GM19395 (cell line): ENCODE data around the gene SHLD2.
A peak's percentile ranks its signal among the peaks of the same experiment; 100 is the strongest.
"Not testable (repeated sequence)": the region's sequence is repeated elsewhere in the genome, so short reads cannot be mapped to it uniquely, and the experiment has no call there.

Experiments
- ATAC-seq: cut with Tn5 transposase; IDR thresholded peaks from one replicate; pipeline ENCODE4 v1.9.1; 2021; ENCODE audit warnings: mild to moderate bottlenecking, moderate library complexity; ENCODE audit not compliant: unreplicated experiment

The SHLD2 gene

DNA sequence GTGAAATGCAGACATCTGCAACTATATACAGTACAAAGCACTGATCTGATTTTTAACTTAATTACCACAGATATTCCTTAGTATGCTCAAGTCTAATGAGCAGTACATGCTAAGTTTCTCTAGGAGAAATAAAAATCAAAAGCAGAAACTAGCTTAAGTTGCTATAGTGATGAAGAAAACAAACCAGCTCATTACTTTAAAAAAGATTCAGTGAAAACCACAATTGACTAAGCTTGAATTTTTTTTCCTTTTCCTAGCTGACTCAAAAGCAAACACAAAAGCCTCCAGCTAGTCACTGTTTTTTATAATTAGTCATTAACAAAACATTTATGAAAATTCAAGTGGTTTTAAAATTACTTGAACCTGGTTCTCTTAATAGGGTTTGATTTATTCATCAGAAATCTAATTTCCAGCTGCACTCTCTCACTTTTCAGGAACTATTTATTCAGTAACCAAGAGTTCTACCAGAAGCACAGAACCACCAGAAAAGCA, 10.7 kb upstream of the SHLD2 start:
- ATAC-seq, result peak; percentile 76

DNA sequence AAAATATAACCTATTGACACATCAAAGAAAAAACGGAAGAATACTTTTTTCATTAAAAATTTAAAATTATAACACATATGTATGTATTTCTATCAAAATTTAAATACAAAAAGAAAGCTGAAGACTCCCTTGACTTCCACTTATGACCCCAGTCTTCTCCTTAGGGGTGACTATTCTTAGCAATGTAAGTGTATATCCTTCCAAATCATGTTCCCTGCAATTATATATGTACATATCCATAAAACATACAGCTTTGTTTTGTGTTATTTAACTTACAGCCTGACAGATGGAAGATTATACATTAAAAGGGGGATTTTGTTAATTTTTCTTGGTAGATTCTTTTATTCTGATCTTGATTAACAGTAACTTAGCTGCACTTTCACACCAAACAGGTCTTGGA, 9.5 kb upstream of the SHLD2 start:
- no peak for ATAC-seq

DNA sequence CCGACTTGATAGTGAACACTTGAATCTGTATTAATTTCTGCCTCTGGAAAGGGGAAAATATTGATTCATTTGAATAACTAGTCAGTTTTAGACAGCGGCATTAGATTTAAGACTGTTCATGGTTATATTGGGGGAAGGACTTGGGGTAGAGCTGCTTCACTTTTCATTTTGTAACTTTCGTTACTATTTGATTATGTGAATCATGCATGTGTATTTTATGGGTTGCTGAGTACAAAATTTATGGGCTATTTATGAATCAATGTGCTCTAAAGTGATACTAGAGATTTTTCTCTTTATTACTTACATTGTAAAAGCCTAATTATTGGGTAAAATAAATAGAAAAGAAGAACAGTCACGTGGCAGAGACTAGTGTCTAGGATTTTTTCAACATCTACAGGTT, 5.3 kb upstream of the SHLD2 start:
- no peak for ATAC-seq

DNA sequence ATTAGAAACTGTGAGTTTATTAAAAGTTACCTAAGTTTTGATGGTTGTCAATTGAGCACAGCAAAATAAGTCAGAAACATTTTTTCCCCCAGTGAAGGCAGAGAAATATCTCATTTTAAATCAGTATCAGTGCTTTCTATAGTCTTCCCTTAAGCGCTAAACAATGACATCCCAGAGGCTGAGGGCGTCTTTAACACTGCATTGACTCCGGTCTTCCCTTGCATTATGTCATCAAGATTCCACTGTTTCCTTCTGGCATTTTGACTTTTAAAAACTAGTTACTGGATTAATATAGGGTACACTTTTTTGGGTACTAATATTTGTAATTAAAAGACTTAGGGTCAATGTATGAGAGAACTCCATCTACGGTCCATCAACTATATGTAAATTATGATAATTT, 4.2 kb upstream of the SHLD2 start:
- ATAC-seq, result no peak

DNA sequence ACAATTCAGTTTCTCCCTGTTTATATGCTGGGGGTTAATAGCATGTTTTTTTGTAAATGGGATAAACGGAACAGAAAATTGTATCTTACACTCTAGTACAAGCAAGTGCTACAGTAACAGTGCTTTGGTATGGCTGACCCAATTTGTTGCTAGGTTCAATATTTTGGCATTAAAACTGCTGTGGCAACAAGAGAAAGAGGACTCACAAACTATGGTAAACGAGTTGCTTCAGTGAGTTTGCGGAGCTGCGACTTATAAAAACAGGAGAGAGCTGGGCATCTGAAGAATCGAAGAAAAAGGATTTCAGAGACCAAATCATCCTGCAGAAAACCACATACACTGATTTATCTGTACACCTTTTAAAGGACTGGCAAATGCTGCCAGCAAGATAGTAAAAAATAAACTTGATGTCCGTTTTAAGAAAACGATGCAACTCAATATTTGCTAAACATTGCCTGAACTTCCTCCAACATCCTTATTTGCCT, 2.6 kb upstream of the SHLD2 start:
- ATAC-seq, result no peak

DNA sequence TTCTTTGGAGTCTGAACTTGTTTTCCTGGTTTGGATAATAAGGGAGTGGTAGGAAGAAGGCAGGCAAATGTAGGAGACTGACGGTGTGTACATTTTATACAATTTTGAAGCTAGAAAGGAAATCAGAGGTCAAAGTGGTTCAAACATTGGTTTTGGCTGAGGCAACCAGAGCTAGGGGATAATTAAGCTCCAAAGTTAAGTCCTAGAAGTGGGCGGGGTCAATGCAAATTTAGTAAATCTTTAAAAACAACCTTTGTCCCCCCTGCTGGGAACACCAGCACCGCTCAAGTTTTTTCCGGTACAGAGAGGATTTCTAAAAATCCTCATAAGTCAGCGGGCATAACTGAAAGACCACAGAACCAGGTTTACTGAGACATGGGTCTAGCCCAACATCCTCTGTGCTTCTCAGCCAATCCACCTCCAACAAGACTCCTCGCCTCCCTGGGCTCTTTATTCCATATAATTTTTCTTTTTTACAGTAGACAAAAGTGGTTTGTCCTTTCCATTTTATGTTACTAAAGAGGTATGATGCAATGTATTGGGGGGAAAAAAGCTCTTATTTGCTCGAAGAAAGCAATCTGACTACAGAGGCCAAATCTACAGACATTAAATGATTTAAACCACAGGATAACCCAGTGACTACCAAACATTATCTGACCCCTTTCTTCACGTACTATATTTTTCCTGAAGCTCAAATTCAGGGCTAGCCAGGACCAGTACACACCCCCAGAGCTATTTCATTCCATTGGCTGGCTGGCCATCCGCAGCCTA, 2.0 kb upstream of the SHLD2 start:
- ATAC-seq, result no peak

DNA sequence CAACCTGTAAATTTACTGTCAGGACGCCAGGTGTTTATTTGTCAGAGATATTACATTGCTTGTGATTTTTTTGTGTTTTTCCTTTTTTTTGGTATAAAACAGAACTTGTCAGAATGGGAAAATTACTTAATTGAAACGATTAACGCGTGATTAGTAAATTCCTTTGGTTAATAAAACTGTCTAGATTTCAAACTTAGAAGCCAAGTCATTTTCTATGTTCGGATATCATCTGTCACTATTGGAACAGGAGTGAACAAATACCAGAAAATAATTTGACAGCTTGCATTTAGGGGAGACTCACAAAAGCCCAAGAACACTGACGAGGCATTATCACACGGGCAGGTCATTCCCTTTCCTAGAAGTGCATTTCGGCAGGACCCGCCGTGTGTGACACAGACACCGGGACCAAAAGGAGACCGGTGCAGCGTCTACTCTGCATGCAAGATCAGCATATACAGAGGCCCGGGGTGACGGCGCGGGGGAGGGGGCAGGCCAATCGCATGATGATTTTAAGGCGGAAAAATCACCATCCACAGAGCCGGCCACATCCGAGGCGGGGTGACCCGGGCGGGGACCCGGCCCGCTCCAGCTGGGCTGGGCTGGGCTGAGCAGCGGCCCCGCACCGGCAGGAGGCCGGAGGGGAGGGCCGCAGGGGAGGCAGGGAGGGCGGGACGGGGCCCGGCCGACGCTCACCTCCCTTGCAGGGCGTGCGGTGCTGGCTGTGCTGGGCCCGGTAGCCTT, 1.2 kb upstream of the SHLD2 start:
- ATAC-seq, result peak; percentile 35

DNA sequence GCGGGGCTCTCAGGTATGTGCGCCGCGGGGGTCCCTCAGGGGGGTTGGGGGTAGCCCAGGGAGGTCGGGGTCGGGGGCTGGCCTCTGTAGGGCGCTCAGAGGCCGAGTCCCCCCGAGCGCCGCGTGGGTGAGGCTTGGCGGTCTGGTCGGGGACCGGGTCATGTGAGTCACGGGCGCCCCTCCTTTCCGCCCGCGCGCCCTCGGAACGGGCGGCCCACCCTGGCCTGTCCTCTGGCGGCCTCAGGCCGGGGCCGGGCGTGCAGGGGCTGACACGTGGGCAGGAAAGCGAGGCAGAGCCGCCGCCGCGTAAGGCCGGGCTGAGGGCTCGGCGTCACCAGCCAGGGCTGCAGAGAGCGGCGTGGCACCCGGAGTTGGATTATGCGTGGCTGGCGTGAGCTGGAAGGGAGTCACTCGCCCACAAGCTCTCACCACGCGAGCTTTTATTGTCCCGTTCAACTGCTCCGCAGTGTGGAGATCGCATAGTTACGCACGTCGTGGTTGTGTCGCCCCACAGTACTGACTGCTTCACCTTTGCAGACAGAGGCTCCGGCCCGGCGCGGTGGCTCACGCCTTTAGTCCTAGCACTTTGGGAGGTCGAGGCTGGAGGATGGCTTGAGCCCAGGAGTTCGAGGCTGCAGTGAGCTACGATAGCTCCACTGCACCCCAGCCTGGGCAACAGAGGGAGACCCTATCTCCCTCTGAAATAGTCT, 385 bp downstream of the SHLD2 start:
- peak; percentile 58 for ATAC-seq

DNA sequence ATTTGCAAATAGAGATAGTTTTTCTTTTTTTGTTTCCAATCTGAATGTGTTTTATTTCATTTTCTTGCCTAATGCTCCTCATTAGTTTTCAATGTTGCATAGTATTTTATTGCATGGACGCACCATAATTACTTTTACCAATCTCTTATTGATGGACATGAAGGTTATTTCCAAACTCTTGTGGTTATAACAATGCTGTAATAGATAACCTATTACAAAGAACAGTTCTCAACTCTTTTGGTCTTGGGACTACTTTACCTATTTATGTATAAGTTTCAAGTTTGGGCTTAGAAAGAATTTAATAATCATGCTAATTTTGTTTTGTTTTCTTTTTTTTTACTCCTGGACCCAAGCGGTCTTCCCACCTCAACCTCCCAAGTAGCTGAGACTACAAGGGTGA, 7.0 kb downstream of the SHLD2 start:
- no peak for ATAC-seq

DNA sequence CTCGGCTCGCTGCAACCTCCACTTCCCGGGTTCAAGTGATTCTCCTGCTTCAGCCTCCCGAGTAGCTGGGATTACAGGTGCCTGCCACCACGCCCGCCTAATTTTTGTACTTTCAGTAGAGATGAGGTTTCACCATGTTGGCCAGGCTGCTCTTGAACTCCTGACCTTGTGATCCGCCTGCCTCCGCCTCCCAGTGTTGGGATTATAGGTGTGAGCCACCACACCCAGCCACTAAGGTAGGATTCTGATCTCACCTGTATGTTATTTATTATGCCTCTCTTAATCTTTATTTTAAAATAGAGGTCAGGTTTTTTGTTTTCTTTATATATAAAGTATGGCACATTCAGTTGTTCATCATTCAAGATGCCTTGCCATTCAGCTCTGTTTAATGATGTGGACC, 9.7 kb downstream of the SHLD2 start:
- ATAC-seq, result not testable (repeated sequence)

DNA sequence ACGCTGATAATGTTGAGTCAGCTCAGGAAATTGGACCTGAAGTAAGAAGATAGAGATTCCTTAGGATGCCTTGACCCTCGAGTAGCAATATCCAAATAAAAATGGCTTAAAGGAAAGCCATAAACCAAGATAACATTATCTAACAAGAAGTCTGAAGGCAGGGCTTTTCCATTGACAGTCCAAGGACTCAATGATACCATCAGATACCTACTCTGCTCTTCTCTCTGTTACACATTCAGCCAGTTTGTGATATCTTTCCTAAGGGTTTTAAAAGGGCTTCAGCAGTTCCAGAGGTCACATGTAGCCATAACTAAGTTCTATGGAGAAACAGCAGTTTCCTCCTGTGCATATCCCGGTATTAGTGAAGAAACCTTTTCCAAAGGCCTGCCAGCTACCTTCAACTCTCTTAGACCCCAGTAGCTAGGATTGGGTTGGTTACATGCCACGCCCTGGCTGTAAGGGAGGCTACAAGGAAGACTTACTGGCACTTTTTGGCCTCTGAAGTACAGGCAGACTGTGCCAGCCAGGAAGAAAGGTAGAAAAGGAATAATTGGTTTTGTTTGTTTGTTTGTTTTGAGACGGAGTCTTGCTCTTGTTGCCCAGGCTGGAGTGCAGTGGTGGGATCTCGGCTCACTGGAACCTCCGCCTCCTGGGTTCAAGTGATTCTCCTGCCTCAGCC, 10.6 kb downstream of the SHLD2 start:
- no peak for ATAC-seq

DNA sequence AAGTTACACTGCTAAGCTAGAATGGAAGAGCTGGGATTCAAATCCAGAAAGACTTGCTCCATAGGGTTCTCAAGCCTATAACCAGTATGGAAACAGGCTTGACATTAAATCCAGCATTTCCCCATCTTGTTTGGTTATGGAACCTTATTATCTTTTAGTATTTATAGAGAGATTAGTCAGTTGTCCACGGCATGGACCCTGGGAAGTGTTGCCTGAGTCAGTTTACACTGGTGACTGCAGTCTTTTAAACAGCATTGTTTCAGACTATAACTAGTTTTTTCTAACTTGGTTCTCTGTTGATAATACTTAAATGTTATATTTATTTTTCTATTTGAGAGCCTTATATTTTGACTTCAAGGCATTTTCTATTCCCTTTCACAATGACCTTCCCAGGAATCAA, 23.1 kb downstream of the SHLD2 start:
- not testable (repeated sequence) for ATAC-seq

DNA sequence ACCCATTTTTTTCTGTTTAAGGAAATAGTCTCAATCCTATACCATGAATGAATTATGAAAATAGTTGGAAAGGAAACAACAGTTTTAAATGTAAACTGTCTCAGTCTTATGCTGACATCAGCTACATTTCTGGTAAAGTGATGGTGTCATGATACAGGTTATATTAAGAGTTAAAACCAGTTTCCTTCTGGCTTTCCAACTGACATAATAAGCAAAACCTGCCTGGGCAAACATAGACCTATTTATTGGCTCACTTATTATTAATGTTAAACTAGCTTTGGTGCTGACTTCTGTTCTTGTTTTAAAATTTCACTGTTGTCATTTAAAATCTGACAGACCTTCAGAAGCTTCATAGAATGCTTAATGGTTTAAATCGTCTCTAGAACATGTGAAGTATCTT, 24.0 kb downstream of the SHLD2 start:
- not testable (repeated sequence) for ATAC-seq

DNA sequence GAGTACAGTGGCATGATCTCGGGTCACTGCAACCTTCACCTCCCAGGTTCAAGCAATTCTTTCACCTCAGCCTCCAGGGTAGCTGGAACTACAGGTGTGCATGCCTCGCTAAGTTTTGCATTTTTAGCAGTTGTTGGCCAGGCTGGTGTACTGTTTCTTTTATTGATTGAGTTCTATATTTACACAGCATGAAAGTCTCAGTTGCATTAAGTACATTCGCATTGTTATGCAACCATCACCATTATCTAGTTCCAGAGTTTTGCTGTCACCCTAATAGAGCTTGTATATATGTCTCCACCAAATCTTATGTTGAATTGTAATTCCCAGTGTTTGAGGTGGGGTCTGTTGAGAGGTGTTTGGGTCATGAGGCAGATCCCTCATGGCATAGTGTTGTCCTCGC, 28.3 kb downstream of the SHLD2 start:
- ATAC-seq, result not testable (repeated sequence)

DNA sequence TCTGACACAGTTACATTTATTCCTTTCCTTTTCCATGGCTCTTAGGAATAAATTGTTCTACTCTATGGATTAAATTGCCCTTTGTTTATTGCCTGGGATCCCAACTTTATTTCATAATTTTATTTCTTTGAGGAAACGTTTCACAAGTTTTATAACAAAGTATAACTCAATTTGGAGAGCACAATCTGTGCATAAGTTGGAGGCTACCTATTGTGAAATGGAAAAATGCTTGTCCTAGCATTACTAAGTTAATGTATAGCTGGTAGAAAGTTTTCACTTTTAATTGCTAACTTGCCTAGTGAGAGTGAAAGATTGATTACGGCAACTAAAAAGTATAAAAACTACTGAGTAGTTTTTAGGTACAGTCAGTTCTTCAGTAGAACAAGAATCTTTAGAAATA, 32.0 kb downstream of the SHLD2 start:
- not testable (repeated sequence) for ATAC-seq

DNA sequence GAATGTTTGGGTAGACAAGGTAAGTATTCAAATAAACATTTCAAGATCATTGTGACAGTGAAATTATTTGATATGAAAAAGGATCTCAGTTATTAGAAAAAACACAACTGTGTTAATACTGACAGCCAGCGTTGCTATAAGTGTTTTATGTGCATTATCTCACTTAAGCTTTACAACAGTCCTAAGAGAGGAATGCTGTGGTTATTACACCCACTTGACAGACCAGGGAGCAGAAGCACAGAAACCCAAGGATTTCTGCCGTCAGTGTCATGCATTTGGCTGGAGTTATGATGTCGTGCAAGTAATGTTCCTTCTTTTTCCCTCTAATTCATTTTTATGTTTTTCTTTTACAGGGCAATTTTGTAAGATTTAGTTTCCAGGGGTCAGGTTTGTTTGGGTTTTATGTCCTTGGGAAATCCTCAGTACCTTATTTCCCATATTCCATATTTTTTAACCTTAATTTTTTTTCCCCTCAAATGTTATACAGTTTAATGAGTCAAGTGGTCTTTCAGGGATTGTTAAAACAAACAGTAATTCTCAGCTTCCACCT, 32.7 kb downstream of the SHLD2 start:
- not testable (repeated sequence) for ATAC-seq

DNA sequence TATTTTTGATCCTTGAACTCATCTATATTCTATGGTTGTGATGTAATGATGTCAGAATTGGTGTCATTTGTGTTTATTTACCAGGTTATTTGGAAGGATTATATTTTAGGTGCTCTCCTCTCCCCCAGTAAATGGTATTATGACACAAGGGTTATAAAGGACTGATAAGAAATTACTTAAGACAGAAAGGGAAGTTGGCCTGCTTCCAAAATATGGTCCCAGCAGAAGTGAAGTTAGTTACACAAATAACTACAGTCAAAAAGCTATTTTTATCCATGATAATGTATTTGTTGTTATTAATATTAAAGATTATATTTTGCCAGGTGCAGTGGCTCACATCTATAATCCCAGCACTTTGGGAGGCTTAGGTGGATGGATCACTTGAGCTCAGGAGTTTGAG, 37.2 kb downstream of the SHLD2 start:
- not testable (repeated sequence) for ATAC-seq

DNA sequence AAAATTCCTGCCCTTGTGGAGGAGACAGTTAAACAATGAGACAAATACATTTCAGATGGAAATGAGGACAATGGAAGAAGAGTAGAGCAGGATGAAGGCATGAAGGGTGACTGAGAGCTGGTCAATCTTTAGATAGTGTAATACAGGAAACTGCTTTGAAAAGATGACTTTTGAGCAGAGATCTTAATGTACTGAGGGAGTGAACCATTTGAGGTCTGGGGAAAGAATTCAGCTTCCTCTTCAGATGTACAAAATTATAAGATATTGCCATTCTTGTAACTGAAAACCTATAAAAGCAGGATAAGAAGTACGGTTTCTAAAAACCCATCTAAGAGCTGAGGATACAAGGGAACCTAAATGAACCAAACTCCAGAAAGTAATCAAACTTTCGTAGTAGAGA, 38.9 kb downstream of the SHLD2 start:
- not testable (repeated sequence) for ATAC-seq

DNA sequence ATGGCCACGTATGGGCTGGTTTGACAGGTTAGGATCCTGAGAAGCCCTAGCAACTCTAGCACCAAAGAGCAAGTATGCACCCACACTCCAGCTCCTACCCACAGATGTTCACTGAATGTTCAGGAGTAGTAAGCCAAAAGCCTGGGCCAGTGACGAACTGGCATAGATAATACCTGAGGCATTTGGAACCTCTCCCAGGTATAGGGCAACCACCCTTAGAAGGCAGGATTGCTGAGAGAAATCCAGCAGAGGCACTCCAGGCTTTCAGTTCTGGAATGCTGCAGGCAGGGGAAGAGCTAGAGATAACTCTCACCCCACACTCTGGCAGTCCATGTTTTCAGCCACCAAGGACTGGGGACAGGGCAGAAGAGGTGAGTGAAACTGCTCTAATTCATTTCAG, 39.4 kb downstream of the SHLD2 start:
- not testable (repeated sequence) for ATAC-seq

DNA sequence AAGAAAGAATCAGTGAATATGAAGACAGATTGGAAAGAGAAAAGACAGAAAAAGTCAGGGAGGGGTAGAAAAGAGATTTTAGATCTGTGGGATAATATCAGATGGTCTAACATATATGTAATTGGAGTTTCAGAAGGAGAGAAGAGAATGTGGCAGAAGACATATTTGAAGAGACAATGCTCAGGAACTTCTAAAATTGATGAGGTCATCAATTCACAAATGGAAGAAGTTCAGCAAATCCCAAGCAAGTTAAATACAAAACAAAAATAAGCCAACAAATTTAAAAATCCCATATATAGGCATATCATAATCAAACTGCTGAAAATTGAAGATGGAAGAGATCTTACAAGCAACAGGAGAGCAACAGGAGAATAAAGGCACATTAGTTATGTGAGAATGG, 42.5 kb downstream of the SHLD2 start:
- ATAC-seq, result not testable (repeated sequence)
